Regular cardiac myocyte (primary cell): Measurements from ENCODE around the gene CNKSR3. TPM values are rescaled to one million over a fixed set of nuclear protein-coding genes. Genes with fewer than 3 reads are reported as not detected.

Experiments used
- total RNA-seq: library from RNA; depleted of rRNA; stranded (reverse); fragments of >200 nt; gene quantifications from 2 replicates; pipeline ENCODE4 v1.2.3, GENCODE V29; 2014

Gene CNKSR3
- total RNA-seq: 2.5 and 2.7 TPM in 2 replicates

GRCh38 chr6:154510144-154510905 is at the start of gene CNKSR3:
Gene CNKSR3 (minus strand): TSS chr6:154510685. CDS start chr6:154510114, 571 bp downstream.

GRCh38 chr6:154356690-154357089 is 153.8 kb downstream of the CNKSR3 start, which contains the start of gene IPCEF1:
Gene IPCEF1 (minus strand): TSS chr6:154356803. CDS start chr6:154265947, 90,856 bp downstream.

Other genes starting within 250 kb of the CNKSR3 start
- under 0.01 TPM in 1 of 2 replicates, not detected in the other for gene IPCEF1, start 153.9 kb downstream of the CNKSR3 start, total RNA-seq
- 25.4 and 25.7 TPM in 2 replicates for gene SCAF8, start 222.7 kb upstream of the CNKSR3 start, total RNA-seq